ENCODE measurements around the gene LAPTM4A.
A peak's percentile ranks its signal among the peaks of the same experiment; 100 is the strongest.
"Not testable (repeated sequence)": the region's sequence is repeated elsewhere in the genome, so short reads cannot be mapped to it uniquely, and the experiment has no call there.

Gene LAPTM4A

GRCh38 chr2:20091305-20091991, 40.0 kb upstream of the LAPTM4A start:
- Histone ChIP-seq H3K36me3 (ENCODE audit: control insufficient read depth, insufficient read depth, low read length) (no peaks in the 10 kb centered on the region), H3K9me3 (ENCODE audit: control insufficient read depth, insufficient read depth, low read length) (no peaks in the 10 kb centered on the region), H3K27ac (ENCODE audit: low read depth, low read length) (no peak overlapping the region), H3K9ac (ENCODE audit: low read depth, low read length) (no peak overlapping the region), H3K4me3 (ENCODE audit: low read depth, low read length) (no peak overlapping the region), H3K27me3 (ENCODE audit: control insufficient read depth, insufficient read depth, low read length) (no peaks in the 10 kb centered on the region), H3K4me1 (ENCODE audit: control insufficient read depth, insufficient read depth, low read length) (peaks cover 19% of the 10 kb centered on the region; the same call in 1 of the 2 replicates)

- H3K9ac ChIP-seq (ENCODE audit: low read depth, low read length), result no peak overlapping the region
- peaks cover 19% of the 10 kb centered on the region; the same call in 1 of the 2 replicates for H3K4me1 ChIP-seq (ENCODE audit: control insufficient read depth, insufficient read depth, low read length)
- no peaks in the 10 kb centered on the region for H3K9me3 ChIP-seq (ENCODE audit: control insufficient read depth, insufficient read depth, low read length)
- no peak overlapping the region for H3K4me3 ChIP-seq (ENCODE audit: low read depth, low read length)
- no peak overlapping the region for H3K27ac ChIP-seq (ENCODE audit: low read depth, low read length)
- H3K36me3 ChIP-seq (ENCODE audit: control insufficient read depth, insufficient read depth, low read length), result no peaks in the 10 kb centered on the region
- H3K27me3 ChIP-seq (ENCODE audit: control insufficient read depth, insufficient read depth, low read length), result no peaks in the 10 kb centered on the region
Measured at GRCh38 chr2:20089715-20090464, 38.5 kb upstream of the LAPTM4A start.

GRCh38 chr2:20085909-20086308, 34.5 kb upstream of the LAPTM4A start:
- not testable (repeated sequence) for H3K27ac ChIP-seq (ENCODE audit: low read depth, low read length); H3K9me3 ChIP-seq (ENCODE audit: control insufficient read depth, insufficient read depth, low read length); H3K4me3 ChIP-seq (ENCODE audit: low read depth, low read length); H3K9ac ChIP-seq (ENCODE audit: low read depth, low read length); H3K36me3 ChIP-seq (ENCODE audit: control insufficient read depth, insufficient read depth, low read length); H3K27me3 ChIP-seq (ENCODE audit: control insufficient read depth, insufficient read depth, low read length)
- peaks cover 14% of the 10 kb centered on the region; the same call in 1 of the 2 replicates for H3K4me1 ChIP-seq (ENCODE audit: control insufficient read depth, insufficient read depth, low read length)

GRCh38 chr2:20082812-20083211, 31.4 kb upstream of the LAPTM4A start:
- H3K36me3 ChIP-seq (ENCODE audit: control insufficient read depth, insufficient read depth, low read length); H3K27ac ChIP-seq (ENCODE audit: low read depth, low read length); H3K4me3 ChIP-seq (ENCODE audit: low read depth, low read length); H3K9me3 ChIP-seq (ENCODE audit: control insufficient read depth, insufficient read depth, low read length); H3K9ac ChIP-seq (ENCODE audit: low read depth, low read length); H3K27me3 ChIP-seq (ENCODE audit: control insufficient read depth, insufficient read depth, low read length): not testable (repeated sequence)
- peaks cover 13% of the 10 kb centered on the region; the same call in 1 of the 2 replicates for H3K4me1 ChIP-seq (ENCODE audit: control insufficient read depth, insufficient read depth, low read length)

GRCh38 chr2:20081841-20082240, 30.4 kb upstream of the LAPTM4A start:
- Histone ChIP-seq H3K36me3 (ENCODE audit: control insufficient read depth, insufficient read depth, low read length) (no peaks in the 10 kb centered on the region), H3K4me1 (ENCODE audit: control insufficient read depth, insufficient read depth, low read length) (peaks cover 13% of the 10 kb centered on the region; the same call in 1 of the 2 replicates), H3K9me3 (ENCODE audit: control insufficient read depth, insufficient read depth, low read length) (no peaks in the 10 kb centered on the region), H3K4me3 (ENCODE audit: low read depth, low read length) (no peak overlapping the region), H3K27me3 (ENCODE audit: control insufficient read depth, insufficient read depth, low read length) (no peaks in the 10 kb centered on the region), H3K9ac (ENCODE audit: low read depth, low read length) (no peak overlapping the region), H3K27ac (ENCODE audit: low read depth, low read length) (no peak overlapping the region)

- Histone ChIP-seq H3K27me3 (ENCODE audit: control insufficient read depth, insufficient read depth, low read length) (no peaks in the 10 kb centered on the region), H3K4me1 (ENCODE audit: control insufficient read depth, insufficient read depth, low read length) (peaks cover 13% of the 10 kb centered on the region; the same call in 1 of the 2 replicates), H3K9ac (ENCODE audit: low read depth, low read length) (no peak overlapping the region), H3K4me3 (ENCODE audit: low read depth, low read length) (no peak overlapping the region), H3K36me3 (ENCODE audit: control insufficient read depth, insufficient read depth, low read length) (no peaks in the 10 kb centered on the region), H3K27ac (ENCODE audit: low read depth, low read length) (peak overlapping the region; percentile 82), H3K9me3 (ENCODE audit: control insufficient read depth, insufficient read depth, low read length) (no peaks in the 10 kb centered on the region)
Measured at GRCh38 chr2:20080839-20081415, 29.5 kb upstream of the LAPTM4A start.

- Histone ChIP-seq H3K4me3 (ENCODE audit: low read depth, low read length) (no peak overlapping the region), H3K36me3 (ENCODE audit: control insufficient read depth, insufficient read depth, low read length) (no peaks in the 10 kb centered on the region), H3K27me3 (ENCODE audit: control insufficient read depth, insufficient read depth, low read length) (no peaks in the 10 kb centered on the region), H3K27ac (ENCODE audit: low read depth, low read length) (peak overlapping the region; percentile 82), H3K9me3 (ENCODE audit: control insufficient read depth, insufficient read depth, low read length) (no peaks in the 10 kb centered on the region), H3K4me1 (ENCODE audit: control insufficient read depth, insufficient read depth, low read length) (peaks cover 13% of the 10 kb centered on the region; the same call in 1 of the 2 replicates), H3K9ac (ENCODE audit: low read depth, low read length) (no peak overlapping the region)
Measured at GRCh38 chr2:20080428-20080827, 29.0 kb upstream of the LAPTM4A start.

- Histone ChIP-seq H3K9ac (ENCODE audit: low read depth, low read length) (no peak overlapping the region), H3K4me1 (ENCODE audit: control insufficient read depth, insufficient read depth, low read length) (peaks cover 13% of the 10 kb centered on the region; the same call in 1 of the 2 replicates), H3K4me3 (ENCODE audit: low read depth, low read length) (no peak overlapping the region), H3K36me3 (ENCODE audit: control insufficient read depth, insufficient read depth, low read length) (no peaks in the 10 kb centered on the region), H3K9me3 (ENCODE audit: control insufficient read depth, insufficient read depth, low read length) (no peaks in the 10 kb centered on the region), H3K27me3 (ENCODE audit: control insufficient read depth, insufficient read depth, low read length) (no peaks in the 10 kb centered on the region), H3K27ac (ENCODE audit: low read depth, low read length) (no peak overlapping the region)
Measured at GRCh38 chr2:20079546-20080115, 28.2 kb upstream of the LAPTM4A start.

- H3K4me3 ChIP-seq (ENCODE audit: low read depth, low read length), result no peak overlapping the region
- no peaks in the 10 kb centered on the region for H3K27me3 ChIP-seq (ENCODE audit: control insufficient read depth, insufficient read depth, low read length)
- H3K9ac ChIP-seq (ENCODE audit: low read depth, low read length), result no peak overlapping the region
- no peaks in the 10 kb centered on the region for H3K9me3 ChIP-seq (ENCODE audit: control insufficient read depth, insufficient read depth, low read length)
- H3K27ac ChIP-seq (ENCODE audit: low read depth, low read length), result no peak overlapping the region
- peaks cover 13% of the 10 kb centered on the region; the same call in 1 of the 2 replicates for H3K4me1 ChIP-seq (ENCODE audit: control insufficient read depth, insufficient read depth, low read length)
- H3K36me3 ChIP-seq (ENCODE audit: control insufficient read depth, insufficient read depth, low read length), result no peaks in the 10 kb centered on the region
Measured at GRCh38 chr2:20077411-20077940, 26.0 kb upstream of the LAPTM4A start.

- H3K4me3 ChIP-seq (ENCODE audit: low read depth, low read length), result no peak overlapping the region
- peaks cover 17% of the 10 kb centered on the region for H3K4me1 ChIP-seq (ENCODE audit: control insufficient read depth, insufficient read depth, low read length)
- H3K9ac ChIP-seq (ENCODE audit: low read depth, low read length), result no peak overlapping the region
- no peaks in the 10 kb centered on the region for H3K36me3 ChIP-seq (ENCODE audit: control insufficient read depth, insufficient read depth, low read length)
- no peak overlapping the region for H3K27ac ChIP-seq (ENCODE audit: low read depth, low read length)
- H3K27me3 ChIP-seq (ENCODE audit: control insufficient read depth, insufficient read depth, low read length), result no peaks in the 10 kb centered on the region
- H3K9me3 ChIP-seq (ENCODE audit: control insufficient read depth, insufficient read depth, low read length), result no peaks in the 10 kb centered on the region
Measured at GRCh38 chr2:20076757-20077156, 25.3 kb upstream of the LAPTM4A start.

Measured in HUES48 (cell line).